GM18511 (cell line): ENCODE data around the gene FGF5.

ENCODE experiments used
- ATAC-seq: cut with Tn5 transposase; IDR thresholded peaks from one replicate; pipeline ENCODE4 v1.9.1; 2021; ENCODE audit warnings: mild to moderate bottlenecking, moderate library complexity; ENCODE audit not compliant: unreplicated experiment

Gene FGF5

DNA sequence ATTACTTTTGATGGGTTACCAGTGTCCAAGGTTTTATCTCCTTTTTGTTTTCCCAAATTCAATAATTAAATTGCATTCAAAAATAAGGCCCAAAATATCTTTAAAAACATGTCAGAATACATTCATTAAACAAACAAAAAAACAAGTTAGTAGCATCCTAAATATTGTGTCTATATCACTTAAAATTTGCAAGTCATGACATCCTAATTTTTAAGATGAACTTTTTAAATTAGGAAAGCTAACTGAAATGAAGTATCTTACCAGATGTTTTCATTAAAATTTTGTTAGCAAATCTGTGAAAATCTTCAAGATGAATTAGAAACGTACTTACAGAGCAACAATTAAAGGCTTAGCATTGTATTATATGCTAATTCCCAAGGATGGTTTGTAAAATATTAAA, 68.1 kb downstream of the FGF5 start:
- ATAC-seq, result no peak

DNA sequence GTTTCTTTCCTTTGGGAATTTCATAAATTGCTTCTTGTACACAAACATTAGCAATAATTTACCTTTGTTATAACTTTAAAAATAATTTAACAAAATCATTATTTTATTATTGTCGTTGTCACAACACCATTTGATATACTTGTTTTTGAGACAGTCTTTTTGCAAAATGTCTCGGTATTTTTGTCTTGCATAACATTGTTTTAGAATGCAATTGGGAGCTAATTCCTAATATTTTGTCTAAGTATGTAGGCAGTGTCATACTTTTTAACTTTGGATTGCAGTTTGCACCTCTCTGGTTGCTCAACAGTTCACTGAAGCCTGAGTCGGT, 68.7 kb downstream of the FGF5 start:
- no peak for ATAC-seq

DNA sequence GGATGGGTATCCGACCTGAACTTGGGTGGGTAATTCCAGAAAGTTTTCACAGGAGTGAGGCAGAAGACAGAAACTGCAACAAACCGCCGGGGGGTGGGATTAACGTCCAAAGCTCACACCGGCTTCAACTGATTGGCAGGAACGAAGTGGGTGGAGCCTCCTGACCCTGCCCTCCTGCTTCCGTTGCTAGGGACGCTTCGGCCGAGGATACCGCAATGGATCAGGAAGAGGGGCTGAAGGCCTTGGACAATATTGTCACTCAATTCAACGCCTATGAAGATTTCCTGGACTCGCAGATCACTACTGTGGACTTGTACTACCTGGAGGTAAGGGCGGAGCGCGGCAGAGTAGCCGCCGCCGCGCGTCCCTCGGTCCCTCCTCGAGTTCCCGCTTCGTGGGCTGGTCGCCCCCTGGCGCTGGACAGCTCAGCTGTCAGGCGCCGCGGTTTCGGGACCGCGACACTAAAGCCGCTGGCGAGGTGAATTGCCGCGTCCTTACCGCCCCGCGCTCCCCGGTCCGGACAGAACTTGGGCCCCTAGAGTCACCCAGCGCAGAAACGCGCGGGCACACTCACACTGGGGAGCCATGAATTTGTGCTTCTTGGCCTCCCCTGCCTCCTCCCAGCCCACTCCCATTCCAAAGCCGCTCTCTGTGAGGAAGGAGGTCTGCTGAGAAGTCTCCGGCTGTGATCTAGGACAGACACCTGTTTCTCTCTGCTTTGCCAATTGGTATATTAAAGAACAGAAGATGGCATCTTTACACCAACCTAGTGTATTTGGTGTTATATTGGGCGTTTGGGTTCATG, 69.3 kb downstream of the FGF5 start, which contains the start of gene CFAP299:
Gene CFAP299 (plus strand): TSS at position 177 of the 805 bp plus-strand sequence.
- ATAC-seq, result peak; percentile 97

DNA sequence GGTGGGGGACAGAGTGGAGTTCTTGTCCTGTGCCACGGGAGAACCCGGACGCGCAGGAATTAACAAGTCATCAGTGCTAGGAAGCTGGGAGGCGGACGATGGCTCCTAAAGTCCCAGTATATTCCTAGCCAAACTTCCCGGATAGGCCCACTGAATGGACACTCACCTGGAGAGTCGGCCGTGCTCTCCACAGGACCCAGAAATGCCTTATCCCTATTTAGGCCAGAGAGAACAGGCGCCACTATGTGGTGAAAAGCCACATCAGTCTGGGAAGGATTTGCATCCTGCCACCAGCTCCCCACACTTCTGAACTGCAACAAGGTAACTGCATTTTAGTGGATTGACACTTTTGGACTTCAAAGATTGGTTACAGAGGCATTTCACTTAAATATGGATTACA, 70.1 kb downstream of the FGF5 start:
- no peak for ATAC-seq

DNA sequence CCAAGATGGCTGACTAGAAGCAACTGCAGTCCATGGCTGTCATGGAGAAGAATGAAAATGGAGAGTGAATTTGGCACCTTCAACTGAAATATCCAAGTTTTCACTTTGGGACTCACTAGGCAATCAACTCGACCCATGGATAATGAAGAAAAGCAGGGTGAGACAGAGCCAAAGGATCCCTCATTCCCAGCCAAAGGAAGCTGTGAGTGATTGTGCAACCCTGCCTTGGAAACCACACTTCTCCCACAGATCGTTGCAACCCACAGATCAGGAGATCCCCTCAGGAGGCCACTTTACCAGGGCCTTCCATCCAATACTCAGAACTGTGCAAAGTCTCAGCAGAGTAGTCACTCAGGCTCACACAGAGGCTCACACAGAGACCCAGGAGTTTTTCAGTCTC, 73.6 kb downstream of the FGF5 start:
- ATAC-seq, result no peak
